ENCODE results near the gene NTRK2.

Gene NTRK2

GRCh38 chr9:84819491-84819991 is 150.0 kb downstream of the NTRK2 start:
- no peak for DNase-seq (ENCODE audit: low spot score)

- DNase-seq (ENCODE audit: low spot score), result no peak
Measured at GRCh38 chr9:84821431-84821830, 151.9 kb downstream of the NTRK2 start.

- no peak for DNase-seq (ENCODE audit: low spot score)
Measured at GRCh38 chr9:84822589-84823233, 153.2 kb downstream of the NTRK2 start.

- peak; percentile 41 for DNase-seq (ENCODE audit: low spot score)
Measured at GRCh38 chr9:84823421-84824271, 154.1 kb downstream of the NTRK2 start.

GRCh38 chr9:84827216-84827765 is 157.8 kb downstream of the NTRK2 start:
- no peak for DNase-seq (ENCODE audit: low spot score)

- no peak for DNase-seq (ENCODE audit: low spot score)
Measured at GRCh38 chr9:84828046-84828445, 158.5 kb downstream of the NTRK2 start.

- DNase-seq (ENCODE audit: low spot score), result no peak
Measured at GRCh38 chr9:84829471-84829870, 159.9 kb downstream of the NTRK2 start.

- no peak for DNase-seq (ENCODE audit: low spot score)
Measured at GRCh38 chr9:84829997-84830696, 160.6 kb downstream of the NTRK2 start.

GRCh38 chr9:84831377-84831776 is 161.8 kb downstream of the NTRK2 start:
- DNase-seq (ENCODE audit: low spot score), result no peak

GRCh38 chr9:84832453-84832852 is 162.9 kb downstream of the NTRK2 start:
- DNase-seq (ENCODE audit: low spot score), result no peak

GRCh38 chr9:84834426-84834825 is 164.9 kb downstream of the NTRK2 start:
- DNase-seq (ENCODE audit: low spot score), result no peak

GRCh38 chr9:84835745-84836144 is 166.2 kb downstream of the NTRK2 start:
- no peak for DNase-seq (ENCODE audit: low spot score)

- DNase-seq (ENCODE audit: low spot score), result no peak
Measured at GRCh38 chr9:84838879-84839278, 169.3 kb downstream of the NTRK2 start.

- no peak for DNase-seq (ENCODE audit: low spot score)
Measured at GRCh38 chr9:84839541-84839940, 170.0 kb downstream of the NTRK2 start.

- no peak for DNase-seq (ENCODE audit: low spot score)
Measured at GRCh38 chr9:84841931-84842330, 172.4 kb downstream of the NTRK2 start.

GRCh38 chr9:84843175-84843824 is 173.8 kb downstream of the NTRK2 start:
- no peak for DNase-seq (ENCODE audit: low spot score)

GRCh38 chr9:84845956-84846900 is 176.7 kb downstream of the NTRK2 start:
- no peak for DNase-seq (ENCODE audit: low spot score)

- no peak for DNase-seq (ENCODE audit: low spot score)
Measured at GRCh38 chr9:84846906-84847305, 177.4 kb downstream of the NTRK2 start.

GRCh38 chr9:84849049-84849448 is 179.5 kb downstream of the NTRK2 start:
- no peak for DNase-seq (ENCODE audit: low spot score)

GRCh38 chr9:84850830-84851392 is 181.4 kb downstream of the NTRK2 start:
- no peak for DNase-seq (ENCODE audit: low spot score)
